HL-60 (cell line): ENCODE results near the gene SLC45A2.

ENCODE experiments used
- GABPA ChIP-seq: IDR thresholded peaks from 2 replicates; pipeline ENCODE4 v1.6.1; 2012; ENCODE audit warnings: low read depth
- POLR2AphosphoS5 ChIP-seq: IDR thresholded peaks from 2 replicates; pipeline ENCODE4 v1.6.1; 2012; ENCODE audit warnings: low read depth
- SPI1 ChIP-seq: IDR thresholded peaks from 2 replicates; pipeline ENCODE4 v1.6.1; 2012; ENCODE audit warnings: low read depth, mild to moderate bottlenecking, borderline replicate concordance
- TF ChIP-seq, protein P1 (sequence below): IDR thresholded peaks from one replicate; pipeline ENCODE4 v1.5.1; 2011; ENCODE audit warnings: low read length, control low read depth, inconsistent platforms; ENCODE audit not compliant: insufficient read depth
- TF ChIP-seq, protein P2 (sequence below): IDR thresholded peaks from 2 replicates; pipeline ENCODE4 v1.6.1; 2012; ENCODE audit warnings: low read depth; ENCODE audit not compliant: insufficient replicate concordance

DNA sequence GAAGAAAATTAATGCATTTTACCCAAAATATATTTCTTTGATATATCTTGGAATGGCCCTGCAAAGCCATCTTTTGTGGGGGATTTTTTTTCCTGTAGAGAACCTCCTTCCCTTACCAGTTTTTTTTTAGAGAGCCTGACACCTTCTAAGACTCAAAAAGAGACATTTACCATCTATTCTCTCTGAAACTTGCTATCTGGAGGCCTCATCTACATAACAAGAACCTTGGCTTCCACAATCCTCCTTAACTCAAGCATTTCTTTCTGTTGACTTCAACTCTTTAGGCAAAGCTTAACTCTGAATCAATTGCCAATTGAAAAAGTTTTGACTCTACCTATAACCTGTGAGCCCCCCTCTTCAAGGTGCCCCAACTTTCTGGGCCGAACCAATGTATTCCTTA, 6.2 kb downstream of the SLC45A2 start:
- TF ChIP-seq, protein P1, sequence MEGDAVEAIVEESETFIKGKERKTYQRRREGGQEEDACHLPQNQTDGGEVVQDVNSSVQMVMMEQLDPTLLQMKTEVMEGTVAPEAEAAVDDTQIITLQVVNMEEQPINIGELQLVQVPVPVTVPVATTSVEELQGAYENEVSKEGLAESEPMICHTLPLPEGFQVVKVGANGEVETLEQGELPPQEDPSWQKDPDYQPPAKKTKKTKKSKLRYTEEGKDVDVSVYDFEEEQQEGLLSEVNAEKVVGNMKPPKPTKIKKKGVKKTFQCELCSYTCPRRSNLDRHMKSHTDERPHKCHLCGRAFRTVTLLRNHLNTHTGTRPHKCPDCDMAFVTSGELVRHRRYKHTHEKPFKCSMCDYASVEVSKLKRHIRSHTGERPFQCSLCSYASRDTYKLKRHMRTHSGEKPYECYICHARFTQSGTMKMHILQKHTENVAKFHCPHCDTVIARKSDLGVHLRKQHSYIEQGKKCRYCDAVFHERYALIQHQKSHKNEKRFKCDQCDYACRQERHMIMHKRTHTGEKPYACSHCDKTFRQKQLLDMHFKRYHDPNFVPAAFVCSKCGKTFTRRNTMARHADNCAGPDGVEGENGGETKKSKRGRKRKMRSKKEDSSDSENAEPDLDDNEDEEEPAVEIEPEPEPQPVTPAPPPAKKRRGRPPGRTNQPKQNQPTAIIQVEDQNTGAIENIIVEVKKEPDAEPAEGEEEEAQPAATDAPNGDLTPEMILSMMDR, result no peak
- TF ChIP-seq POLR2AphosphoS5 (no peak), GABPA (no peak), SPI1 (no peak)
- TF ChIP-seq, protein P2, sequence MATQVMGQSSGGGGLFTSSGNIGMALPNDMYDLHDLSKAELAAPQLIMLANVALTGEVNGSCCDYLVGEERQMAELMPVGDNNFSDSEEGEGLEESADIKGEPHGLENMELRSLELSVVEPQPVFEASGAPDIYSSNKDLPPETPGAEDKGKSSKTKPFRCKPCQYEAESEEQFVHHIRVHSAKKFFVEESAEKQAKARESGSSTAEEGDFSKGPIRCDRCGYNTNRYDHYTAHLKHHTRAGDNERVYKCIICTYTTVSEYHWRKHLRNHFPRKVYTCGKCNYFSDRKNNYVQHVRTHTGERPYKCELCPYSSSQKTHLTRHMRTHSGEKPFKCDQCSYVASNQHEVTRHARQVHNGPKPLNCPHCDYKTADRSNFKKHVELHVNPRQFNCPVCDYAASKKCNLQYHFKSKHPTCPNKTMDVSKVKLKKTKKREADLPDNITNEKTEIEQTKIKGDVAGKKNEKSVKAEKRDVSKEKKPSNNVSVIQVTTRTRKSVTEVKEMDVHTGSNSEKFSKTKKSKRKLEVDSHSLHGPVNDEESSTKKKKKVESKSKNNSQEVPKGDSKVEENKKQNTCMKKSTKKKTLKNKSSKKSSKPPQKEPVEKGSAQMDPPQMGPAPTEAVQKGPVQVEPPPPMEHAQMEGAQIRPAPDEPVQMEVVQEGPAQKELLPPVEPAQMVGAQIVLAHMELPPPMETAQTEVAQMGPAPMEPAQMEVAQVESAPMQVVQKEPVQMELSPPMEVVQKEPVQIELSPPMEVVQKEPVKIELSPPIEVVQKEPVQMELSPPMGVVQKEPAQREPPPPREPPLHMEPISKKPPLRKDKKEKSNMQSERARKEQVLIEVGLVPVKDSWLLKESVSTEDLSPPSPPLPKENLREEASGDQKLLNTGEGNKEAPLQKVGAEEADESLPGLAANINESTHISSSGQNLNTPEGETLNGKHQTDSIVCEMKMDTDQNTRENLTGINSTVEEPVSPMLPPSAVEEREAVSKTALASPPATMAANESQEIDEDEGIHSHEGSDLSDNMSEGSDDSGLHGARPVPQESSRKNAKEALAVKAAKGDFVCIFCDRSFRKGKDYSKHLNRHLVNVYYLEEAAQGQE, result no peak
